ENCODE data around the gene RPE.

RPE gene

GRCh38 chr2:210002158-210003157 is at the start of gene RPE:
RPE (plus strand) TSS chr2:210002638; CDS start chr2:210002662, 24 bp downstream.
- Histone ChIP-seq H3K4me3 (peak within 1 kb of the TSS; percentile 96), H3K36me3 (peaks cover 22% of the 10 kb centered on the region), H3K27ac (peak within 1 kb of the TSS; percentile 85), H3K4me2 (peak within 1 kb of the TSS; percentile 92), H3K27me3 (no peaks in the 10 kb centered on the region), H3K4me1 (peaks cover 34% of the 10 kb centered on the region), H4K20me1 (peaks cover 49% of the 10 kb centered on the region), H3K9ac (peak within 1 kb of the TSS; percentile 90), H3K9me3 (peaks cover 6% of the 10 kb centered on the region)
- no peak for TF ChIP-seq Cebpa-rat (IDR thresholded peaks at IDR 0.05)

- Histone ChIP-seq H3K27ac (no peak overlapping the region), H3K4me3 (no peak overlapping the region), H3K36me3 (no peaks in the 10 kb centered on the region), H3K4me1 (no peaks in the 10 kb centered on the region), H4K20me1 (no peaks in the 10 kb centered on the region), H3K27me3 (no peaks in the 10 kb centered on the region), H3K4me2 (no peak overlapping the region), H3K9me3 (no peaks in the 10 kb centered on the region), H3K9ac (no peak overlapping the region)
- no peak for TF ChIP-seq Cebpa-rat (IDR thresholded peaks at IDR 0.05)
These were observed 46.2 kb upstream of the RPE start for GRCh38 chr2:209956271-209956670.

GRCh38 chr2:209958016-209958415 is 44.4 kb upstream of the RPE start:
- Histone ChIP-seq H3K9ac (no peak overlapping the region), H3K27ac (no peak overlapping the region), H4K20me1 (no peaks in the 10 kb centered on the region), H3K9me3 (no peaks in the 10 kb centered on the region), H3K36me3 (no peaks in the 10 kb centered on the region), H3K4me3 (no peak overlapping the region), H3K4me2 (no peak overlapping the region), H3K27me3 (no peaks in the 10 kb centered on the region), H3K4me1 (no peaks in the 10 kb centered on the region)
- TF ChIP-seq Cebpa-rat (IDR thresholded peaks at IDR 0.05): no peak

GRCh38 chr2:209960045-209960444 is 42.4 kb upstream of the RPE start:
- Histone ChIP-seq H3K9ac (no peak overlapping the region), H3K4me3 (no peak overlapping the region), H3K9me3 (no peaks in the 10 kb centered on the region), H3K36me3 (no peaks in the 10 kb centered on the region), H4K20me1 (no peaks in the 10 kb centered on the region), H3K4me2 (no peak overlapping the region), H3K27ac (no peak overlapping the region), H3K27me3 (no peaks in the 10 kb centered on the region), H3K4me1 (no peaks in the 10 kb centered on the region)
- TF ChIP-seq Cebpa-rat (IDR thresholded peaks at IDR 0.05): no peak

- H4K20me1 ChIP-seq: no peaks in the 10 kb centered on the region
- no peak for TF ChIP-seq Cebpa-rat (IDR thresholded peaks at IDR 0.05)
- H3K4me2 ChIP-seq: no peak overlapping the region
- no peak overlapping the region for H3K4me3 ChIP-seq
- H3K36me3 ChIP-seq: no peaks in the 10 kb centered on the region
- no peaks in the 10 kb centered on the region for H3K4me1 ChIP-seq
- H3K27me3 ChIP-seq: no peaks in the 10 kb centered on the region
- no peak overlapping the region for H3K9ac ChIP-seq
- no peak overlapping the region for H3K27ac ChIP-seq
- no peaks in the 10 kb centered on the region for H3K9me3 ChIP-seq
These were observed 41.5 kb upstream of the RPE start for GRCh38 chr2:209960676-209961630.

GRCh38 chr2:209965723-209966122 is 36.7 kb upstream of the RPE start:
- Histone ChIP-seq H3K4me2 (no peak overlapping the region), H3K9ac (no peak overlapping the region)

GRCh38 chr2:209969692-209970091 is 32.7 kb upstream of the RPE start:
- H4K20me1 ChIP-seq: no peaks in the 10 kb centered on the region
- TF ChIP-seq Cebpa-rat (IDR thresholded peaks at IDR 0.05): no peak
- no peaks in the 10 kb centered on the region for H3K27me3 ChIP-seq

More at GRCh38 chr2:209965723-209966122, 36.7 kb upstream of the RPE start:
- no peaks in the 10 kb centered on the region for H3K27me3 ChIP-seq
- H3K4me3 ChIP-seq: no peak overlapping the region
- no peak for TF ChIP-seq Cebpa-rat (IDR thresholded peaks at IDR 0.05)
- H4K20me1 ChIP-seq: no peaks in the 10 kb centered on the region
- no peak overlapping the region for H3K27ac ChIP-seq
- no peaks in the 10 kb centered on the region for H3K4me1 ChIP-seq
- H3K36me3 ChIP-seq: no peaks in the 10 kb centered on the region
- H3K9me3 ChIP-seq: no peaks in the 10 kb centered on the region

GRCh38 chr2:209970271-209970670 is 32.2 kb upstream of the RPE start:
- TF ChIP-seq Cebpa-rat (IDR thresholded peaks at IDR 0.05): no peak
- Histone ChIP-seq H3K9ac (no peak overlapping the region), H3K27me3 (no peaks in the 10 kb centered on the region), H3K4me1 (no peaks in the 10 kb centered on the region), H3K4me3 (no peak overlapping the region), H4K20me1 (no peaks in the 10 kb centered on the region), H3K9me3 (no peaks in the 10 kb centered on the region), H3K4me2 (no peak overlapping the region), H3K36me3 (no peaks in the 10 kb centered on the region), H3K27ac (no peak overlapping the region)

More at GRCh38 chr2:209969692-209970091, 32.7 kb upstream of the RPE start:
- Histone ChIP-seq H3K27ac (no peak overlapping the region), H3K4me2 (no peak overlapping the region), H3K4me1 (no peaks in the 10 kb centered on the region), H3K36me3 (no peaks in the 10 kb centered on the region), H3K9ac (no peak overlapping the region), H3K4me3 (no peak overlapping the region), H3K9me3 (no peaks in the 10 kb centered on the region)

GRCh38 chr2:209970711-209971110 is 31.7 kb upstream of the RPE start:
- no peaks in the 10 kb centered on the region for H3K27me3 ChIP-seq
- no peak overlapping the region for H3K9ac ChIP-seq
- no peaks in the 10 kb centered on the region for H3K9me3 ChIP-seq
- H3K27ac ChIP-seq: no peak overlapping the region
- H3K4me3 ChIP-seq: no peak overlapping the region
- H3K4me1 ChIP-seq: no peaks in the 10 kb centered on the region
- H3K4me2 ChIP-seq: no peak overlapping the region
- H4K20me1 ChIP-seq: no peaks in the 10 kb centered on the region
- H3K36me3 ChIP-seq: no peaks in the 10 kb centered on the region
- no peak for TF ChIP-seq Cebpa-rat (IDR thresholded peaks at IDR 0.05)

Data from BLaER1 (cell line).